ENCODE results near the gene DENND5A.

DNA sequence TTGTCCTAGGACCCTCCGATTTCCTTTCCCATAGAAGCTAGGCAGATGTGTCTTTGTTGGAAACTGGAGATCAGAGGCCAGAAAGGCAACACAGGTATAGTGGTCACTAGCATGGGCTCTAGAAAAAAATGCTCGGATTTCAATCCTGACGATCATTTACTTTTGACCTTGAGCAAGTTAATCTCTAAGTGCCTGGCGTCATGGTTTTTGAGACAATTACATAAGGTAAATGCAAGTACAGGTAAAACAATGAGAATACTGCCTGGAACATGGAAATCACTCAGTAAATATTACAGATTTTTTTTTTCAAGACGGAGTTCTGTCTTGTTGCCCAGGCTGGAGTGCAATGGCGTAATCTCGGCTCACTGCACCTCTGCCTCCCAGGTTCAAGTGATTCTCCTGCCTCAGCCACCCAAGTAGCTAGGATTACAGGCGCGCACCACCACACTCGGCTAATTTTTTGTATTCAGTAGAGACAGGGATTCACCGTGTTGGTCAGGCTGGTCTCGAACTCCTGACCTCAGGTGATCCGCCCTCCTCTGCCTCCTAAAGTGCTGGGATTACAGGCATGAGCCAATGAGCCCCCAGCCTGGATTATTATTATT lies 1.1 kb upstream of the DENND5A start:
- TF ChIP-seq REST (IDR thresholded peaks at IDR 0.05; ENCODE audit: insufficient read depth in 1 of 2, low read depth in 2 of 2, low read length in 2 of 2) = no peak
- no peak for TF ChIP-seq SIN3A (IDR thresholded peaks at IDR 0.05; ENCODE audit: borderline replicate concordance, insufficient read depth, low read length)
- no peak for TF ChIP-seq TAF1 (IDR thresholded peaks at IDR 0.05; ENCODE audit: borderline replicate concordance, insufficient read depth, low read length)
- no peak for TF ChIP-seq POLR2AphosphoS5 (IDR thresholded peaks at IDR 0.05; ENCODE audit: low read depth, low read length)

Measured in PFSK-1 (cell line).